ENCODE results near the gene CELF4.

CELF4 gene

DNA sequence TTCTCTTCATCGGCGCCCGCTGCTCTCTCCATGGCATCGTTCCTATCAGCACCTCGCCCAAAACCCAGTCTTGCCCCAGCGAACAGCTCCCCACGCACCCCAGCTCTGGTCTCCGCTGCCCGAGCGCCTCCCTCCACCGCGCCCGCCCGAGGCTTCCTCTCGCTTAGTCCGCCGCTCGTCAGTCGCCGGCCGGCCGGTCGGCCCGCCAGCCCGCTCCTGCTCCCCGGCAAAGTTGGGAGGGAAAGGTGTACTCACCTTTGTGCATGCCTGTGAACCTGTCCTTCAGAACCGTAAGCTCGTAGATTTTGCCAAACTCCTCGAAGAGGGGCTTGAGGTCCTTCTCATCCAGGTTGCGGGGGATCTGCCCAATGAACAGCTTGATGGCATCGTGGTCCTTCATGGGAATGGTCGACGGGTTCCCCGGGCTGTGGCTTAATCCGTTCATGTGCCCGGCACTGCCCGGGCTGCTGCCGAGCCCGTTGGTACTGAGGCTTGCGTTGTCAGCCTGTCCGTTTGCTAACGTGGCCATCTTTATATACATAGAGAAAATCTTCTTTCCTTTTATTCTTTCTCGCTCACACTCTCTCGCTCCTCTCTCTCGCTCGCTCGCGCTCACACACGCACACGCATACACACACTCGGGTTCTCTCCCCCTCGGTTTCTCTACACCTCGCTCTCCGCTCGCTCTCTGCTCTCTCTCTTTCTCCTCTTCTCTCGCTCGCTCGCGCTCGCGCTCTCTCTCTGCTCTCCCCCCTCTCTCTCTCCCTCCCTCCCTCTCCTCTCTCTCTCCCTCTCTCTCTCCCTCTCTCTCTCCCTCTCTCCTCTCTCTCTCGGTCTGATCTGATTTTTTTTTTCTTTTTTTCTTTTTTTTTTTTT, at the start of gene CELF4:
Gene CELF4 (minus strand): TSS at position 698 of the 876 bp plus-strand sequence.
- no peak for DNase-seq

DNA sequence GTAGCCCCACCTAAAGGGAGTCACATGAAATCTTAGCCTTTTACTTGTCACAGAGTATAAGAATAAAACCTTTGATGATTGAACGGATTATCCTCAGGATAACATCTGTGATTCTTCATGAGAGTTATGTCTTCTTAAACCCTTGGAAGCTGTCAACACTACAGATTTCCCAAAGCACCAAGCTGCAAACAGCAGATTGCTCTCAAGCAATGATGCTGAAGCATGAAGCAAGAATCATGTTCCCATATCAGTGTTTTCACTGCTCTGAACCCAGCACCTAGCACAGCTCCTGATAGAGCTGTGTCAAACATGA, 47.6 kb upstream of the CELF4 start:
- DNase-seq = no peak

DNA sequence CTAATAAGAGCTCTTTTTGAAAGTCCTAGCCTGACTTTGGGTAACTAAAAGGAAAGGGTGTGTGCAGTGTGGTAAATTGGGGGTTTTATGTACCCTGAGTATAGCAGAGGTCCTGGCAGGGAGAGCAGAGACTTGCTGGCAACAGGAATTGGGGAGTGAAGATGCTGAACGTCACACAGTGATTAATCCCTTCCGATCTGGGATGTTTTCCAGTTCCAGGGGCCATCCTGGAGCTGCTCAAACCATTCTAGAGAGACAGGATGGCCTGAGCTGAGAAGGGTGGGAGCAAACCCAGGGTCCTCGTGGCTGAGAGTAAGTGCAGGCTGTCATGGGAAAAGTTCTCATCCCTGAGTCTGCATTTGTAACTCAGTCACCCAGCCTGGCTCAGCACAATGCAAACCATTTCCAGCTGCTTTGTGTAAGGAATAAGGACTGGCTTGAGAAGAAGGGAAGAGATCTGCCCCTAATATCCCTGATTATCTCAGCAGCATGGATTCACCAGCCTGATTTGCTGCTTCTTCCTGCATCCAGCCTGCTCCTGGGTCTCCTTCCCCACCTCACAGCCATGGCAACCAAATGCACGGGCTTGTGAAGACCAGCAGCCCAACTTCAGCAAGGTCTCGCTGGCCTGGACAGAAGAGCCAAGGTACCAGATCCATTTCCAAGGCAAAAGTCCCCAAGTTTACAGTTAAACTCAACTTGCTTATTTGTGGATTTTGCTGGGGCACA, 47.1 kb upstream of the CELF4 start:
- DNase-seq = no peak

- no peak for DNase-seq
Measured at GRCh38 chr18:37611614-37612279, 46.1 kb upstream of the CELF4 start.

DNA sequence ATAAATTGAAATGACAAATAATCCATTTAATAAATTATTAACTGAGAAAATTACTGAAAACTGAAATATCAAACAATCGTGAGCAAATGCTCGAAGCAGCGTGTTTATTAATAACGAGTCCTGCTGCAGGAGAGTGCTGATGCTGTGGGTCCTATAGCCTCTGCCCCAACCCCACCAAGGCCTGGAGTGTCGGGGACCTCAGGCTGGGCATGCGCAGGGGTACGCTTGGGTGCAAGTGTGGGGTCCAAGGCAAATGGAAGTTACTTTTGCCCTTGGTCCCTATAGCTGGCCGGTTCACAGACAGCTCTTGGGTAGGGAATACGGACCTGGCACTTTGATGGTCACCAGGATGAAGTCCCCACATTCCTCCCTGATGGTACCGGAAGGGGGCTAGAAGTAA, 43.3 kb upstream of the CELF4 start:
- DNase-seq = no peak

DNA sequence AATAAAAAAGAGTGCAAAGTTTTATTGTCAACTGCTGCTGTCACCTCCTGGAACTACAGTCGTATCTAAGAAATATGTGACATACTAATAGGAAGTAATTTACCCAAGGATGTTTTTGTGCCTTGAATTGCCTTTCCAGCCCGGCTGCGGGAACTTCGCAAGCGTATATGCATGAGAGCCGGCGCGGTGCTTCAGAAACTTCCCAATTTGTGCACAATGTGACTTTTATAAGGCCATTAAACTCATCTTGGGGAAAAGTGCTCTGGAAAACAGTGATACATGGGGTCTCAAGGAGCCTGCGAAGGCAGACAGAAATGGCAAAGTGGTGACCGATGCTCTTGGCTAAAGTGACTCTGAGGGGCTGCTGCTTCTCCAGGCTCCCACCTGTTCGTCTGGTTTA, 41.7 kb upstream of the CELF4 start:
- no peak for DNase-seq

DNA sequence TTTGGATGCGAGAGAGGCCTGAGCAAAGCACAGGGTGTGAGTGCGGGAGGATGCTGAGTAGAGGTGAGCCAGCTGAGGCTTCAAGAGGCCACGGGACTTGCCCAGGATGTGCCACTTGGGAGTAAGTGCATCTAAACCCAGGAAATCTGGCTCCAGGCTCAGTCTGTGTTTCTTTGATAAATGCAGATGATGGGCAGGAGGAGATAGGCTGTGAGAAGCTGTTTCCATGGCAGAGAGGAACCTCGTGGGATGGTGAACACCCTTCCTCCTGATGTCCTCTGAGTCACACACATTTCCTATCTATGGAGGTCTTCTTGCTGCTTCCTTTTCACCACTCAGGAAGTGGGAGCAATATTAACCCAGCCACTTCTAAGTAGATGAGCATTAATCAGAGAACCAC, 38.4 kb upstream of the CELF4 start:
- DNase-seq = no peak

GRCh38 chr18:37598966-37599896, 33.6 kb upstream of the CELF4 start:
- no peak for DNase-seq

DNA sequence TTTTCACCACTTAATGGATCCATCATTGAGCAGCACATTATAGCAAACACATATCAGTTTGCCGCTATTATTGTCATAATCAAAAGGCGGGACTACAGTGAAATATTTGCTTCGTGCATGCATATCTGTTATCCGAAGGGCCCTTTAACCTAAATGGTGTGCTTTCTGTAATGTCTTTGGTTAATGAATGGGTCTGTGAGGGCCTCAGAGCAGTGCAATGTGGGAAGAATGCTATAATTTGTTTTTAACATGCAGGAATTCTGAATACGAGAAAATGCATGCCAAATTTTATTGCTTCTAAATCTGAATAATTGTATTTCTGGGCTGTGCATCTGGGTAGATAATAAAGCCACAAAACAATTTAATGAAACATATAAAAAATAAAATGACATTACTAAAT, 32.8 kb upstream of the CELF4 start:
- DNase-seq = no peak

- no peak for DNase-seq
Measured at GRCh38 chr18:37590346-37590745, 24.7 kb upstream of the CELF4 start.

- DNase-seq = no peak
Measured at GRCh38 chr18:37588289-37588688, 22.7 kb upstream of the CELF4 start.

GRCh38 chr18:37586656-37587225, 21.1 kb upstream of the CELF4 start:
- DNase-seq = no peak

DNA sequence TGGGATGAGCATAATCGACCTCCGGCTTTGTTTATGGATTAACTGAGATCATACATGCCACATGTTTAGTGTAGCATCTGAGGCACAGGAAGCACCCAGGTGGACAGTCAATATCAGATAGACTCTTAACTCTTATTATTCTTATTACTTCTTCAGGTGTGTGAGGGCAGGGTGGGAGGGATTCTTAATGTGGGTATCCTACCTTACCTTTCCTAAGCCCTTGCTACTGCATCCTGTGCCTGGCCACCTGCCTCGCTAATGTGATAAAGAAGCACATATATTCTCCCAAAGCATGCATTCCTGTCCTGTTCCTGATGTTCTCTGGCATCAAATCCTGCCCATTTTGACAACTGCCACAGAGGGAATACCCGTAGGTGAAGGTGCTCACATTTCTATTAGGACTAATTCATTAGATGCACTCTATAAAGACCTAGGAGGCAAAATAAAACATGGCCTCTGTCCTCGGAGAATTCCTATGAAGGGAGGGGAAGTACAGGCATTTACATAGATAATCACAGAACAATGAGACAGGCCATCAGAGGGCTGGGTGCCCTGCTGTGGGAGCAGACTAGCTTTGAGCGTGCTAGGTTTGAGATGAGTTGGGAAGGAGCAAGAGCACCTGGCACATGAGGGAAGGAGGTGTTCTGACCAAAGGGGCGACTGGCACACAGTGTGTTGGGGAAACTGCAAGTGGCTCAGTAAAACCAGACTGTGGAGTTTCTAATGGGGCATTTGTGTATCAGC, 19.5 kb upstream of the CELF4 start:
- no peak for DNase-seq

- no peak for DNase-seq
Measured at GRCh38 chr18:37584217-37584616, 18.6 kb upstream of the CELF4 start.

DNA sequence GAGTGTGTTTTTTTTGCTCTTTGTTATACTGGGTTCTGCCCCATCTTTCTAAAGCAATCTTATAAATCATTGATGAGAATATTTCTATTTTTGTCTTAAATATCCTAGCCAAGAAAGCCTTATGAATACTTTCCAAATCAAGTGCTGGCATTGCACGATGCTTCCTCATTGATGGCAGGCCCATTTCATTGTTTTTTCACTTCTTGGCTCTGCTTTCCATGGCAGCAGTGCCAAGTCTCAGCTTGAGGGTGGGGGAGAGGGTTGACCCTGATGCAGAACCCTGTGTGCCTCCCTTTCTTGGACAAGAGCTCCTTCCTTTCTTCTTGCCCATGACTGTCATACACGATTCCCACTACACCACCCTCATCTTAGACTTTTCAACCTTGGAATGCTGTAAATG, 16.7 kb upstream of the CELF4 start:
- DNase-seq = no peak

GRCh38 chr18:37578886-37579513, 13.4 kb upstream of the CELF4 start:
- DNase-seq = no peak

DNA sequence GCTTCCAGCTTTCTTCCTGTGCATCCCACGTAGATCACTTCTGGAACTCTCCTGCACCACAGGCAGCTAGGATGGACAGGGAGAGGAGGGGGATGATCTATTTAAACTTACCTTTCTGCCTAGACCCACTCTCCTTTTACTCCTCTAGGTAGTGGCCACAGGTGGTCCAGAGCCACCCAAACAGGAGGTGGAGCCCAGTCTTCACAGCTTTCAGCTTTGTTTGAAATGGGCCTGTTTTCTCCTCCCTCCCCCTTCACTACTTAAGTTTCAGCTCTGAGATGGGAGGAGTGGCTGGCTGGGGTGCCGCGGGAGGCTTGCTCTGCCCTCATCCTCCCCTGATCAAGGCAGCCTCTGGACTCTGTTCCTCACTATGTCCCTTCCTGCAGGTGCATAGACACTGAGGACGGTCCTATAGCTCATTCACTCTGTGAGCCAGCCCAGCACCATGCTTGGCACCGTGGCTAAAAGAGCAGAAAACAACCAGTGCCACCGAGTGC, 12.6 kb upstream of the CELF4 start:
- DNase-seq = no peak

DNA sequence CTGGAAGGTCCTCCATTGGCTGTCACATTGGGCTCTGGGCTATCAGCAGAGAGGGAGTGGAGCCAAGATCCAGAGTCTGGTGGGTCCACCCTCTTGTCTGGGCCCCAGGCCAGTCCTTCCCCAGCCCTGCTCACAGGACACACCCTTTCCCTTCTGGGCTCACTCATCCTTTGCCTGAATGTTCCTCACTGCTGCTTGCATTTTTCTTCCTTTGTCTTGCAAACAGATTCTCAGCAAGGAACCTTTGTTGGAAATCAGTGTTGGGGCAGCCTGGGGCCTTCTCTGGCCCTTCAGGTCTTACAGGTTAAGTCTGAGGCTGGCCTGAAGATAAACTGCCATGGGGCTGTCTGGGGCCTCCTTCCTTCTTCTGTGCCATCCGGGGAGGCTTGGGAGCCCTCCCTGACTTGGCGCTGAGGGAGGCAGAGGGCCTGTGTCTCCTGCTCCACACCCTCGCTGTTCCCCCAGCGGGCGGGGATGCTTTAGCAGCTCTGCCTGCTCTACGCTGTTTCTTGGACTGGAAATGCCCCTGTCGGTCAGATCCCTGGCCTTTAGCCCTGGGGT, 11.5 kb upstream of the CELF4 start:
- DNase-seq = no peak

DNA sequence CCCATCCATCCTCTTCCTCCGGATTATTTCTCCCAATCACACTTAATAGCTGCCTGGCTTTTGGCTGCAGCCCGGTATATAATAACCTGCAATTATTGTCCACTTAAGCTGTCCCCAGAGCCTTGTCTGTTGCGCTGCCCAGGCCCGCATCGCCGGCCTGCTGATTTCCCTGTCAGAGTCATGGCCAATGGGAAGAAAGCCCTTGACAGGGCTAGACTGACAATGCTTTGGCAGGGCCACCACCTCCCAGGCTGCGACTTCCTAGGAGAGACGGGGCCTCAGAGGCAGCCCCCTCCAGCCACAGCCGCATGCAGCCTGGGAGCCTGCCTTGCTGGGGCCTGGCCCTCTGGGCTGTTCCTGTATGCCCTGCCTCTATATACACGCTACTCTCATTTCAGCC, 10.0 kb upstream of the CELF4 start:
- DNase-seq = no peak

DNA sequence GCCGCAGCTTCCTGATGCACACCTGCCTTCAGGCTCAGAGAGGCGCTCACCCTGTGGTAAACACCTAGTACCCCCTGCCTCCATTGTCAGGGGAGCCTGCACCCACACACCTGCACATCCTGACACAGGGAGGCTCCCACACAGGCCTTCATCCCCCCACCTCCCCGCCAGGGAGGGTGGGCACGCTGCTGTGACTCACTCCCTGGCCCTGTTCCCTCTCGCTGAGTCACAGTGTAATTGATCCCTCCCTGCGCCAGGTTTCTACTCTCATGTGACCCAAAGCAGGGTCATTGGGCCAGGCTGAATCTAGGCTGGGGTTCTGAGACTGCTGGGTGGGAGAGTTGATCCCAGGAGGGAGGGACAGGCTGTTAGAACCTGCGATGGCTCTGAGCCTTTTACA, 8.5 kb upstream of the CELF4 start:
- DNase-seq = no peak

GRCh38 chr18:37572736-37573135, 7.1 kb upstream of the CELF4 start:
- DNase-seq = no peak
